GM18511 (cell line): ENCODE measurements around the gene CALML5.
"Not testable (repeated sequence)": the region's sequence is repeated elsewhere in the genome, so short reads cannot be mapped to it uniquely, and the experiment has no call there.

Experiments used
- ATAC-seq: cut with Tn5 transposase; IDR thresholded peaks from one replicate; pipeline ENCODE4 v1.9.1; 2021; ENCODE audit warnings: mild to moderate bottlenecking, moderate library complexity; ENCODE audit not compliant: unreplicated experiment

Gene CALML5

GRCh38 chr10:5485948-5486852, 13.2 kb downstream of the CALML5 start:
- no peak for ATAC-seq

GRCh38 chr10:5485290-5485689, 14.1 kb downstream of the CALML5 start:
- no peak for ATAC-seq

- no peak for ATAC-seq
Measured at GRCh38 chr10:5484205-5484604, 15.2 kb downstream of the CALML5 start.

- no peak for ATAC-seq
Measured at GRCh38 chr10:5482016-5482415, 17.4 kb downstream of the CALML5 start.

GRCh38 chr10:5481121-5481520, 18.2 kb downstream of the CALML5 start:
- no peak for ATAC-seq

GRCh38 chr10:5480162-5480941, 19.0 kb downstream of the CALML5 start:
- no peak for ATAC-seq

GRCh38 chr10:5479481-5480161, 19.7 kb downstream of the CALML5 start:
- no peak for ATAC-seq

GRCh38 chr10:5478694-5479305, 20.6 kb downstream of the CALML5 start:
- no peak for ATAC-seq

- no peak for ATAC-seq
Measured at GRCh38 chr10:5477948-5478693, 21.2 kb downstream of the CALML5 start.

- no peak for ATAC-seq
Measured at GRCh38 chr10:5476918-5477525, 22.3 kb downstream of the CALML5 start.

GRCh38 chr10:5475974-5476807, 23.2 kb downstream of the CALML5 start:
- ATAC-seq = not testable (repeated sequence)

- ATAC-seq = not testable (repeated sequence)
Measured at GRCh38 chr10:5475088-5475487, 24.3 kb downstream of the CALML5 start.

- ATAC-seq = not testable (repeated sequence)
Measured at GRCh38 chr10:5474642-5475041, 24.7 kb downstream of the CALML5 start.

GRCh38 chr10:5470062-5470751, 29.2 kb downstream of the CALML5 start:
- ATAC-seq = no peak

- ATAC-seq = no peak
Measured at GRCh38 chr10:5469353-5470061, 29.9 kb downstream of the CALML5 start.

- ATAC-seq = no peak
Measured at GRCh38 chr10:5468262-5469106, 30.9 kb downstream of the CALML5 start.
